HEK293 (cell line): Measurements from ENCODE around the gene GAS1.

Experiments used
- ATF2 ChIP-seq: fragments of 450-650 bp; formaldehyde crosslinking; IDR thresholded peaks from 2 replicates; pipeline ENCODE4 v1.5.1; 2016; ENCODE audit warnings: missing biosample characterization, missing genetic modification characterization, low read depth
- BCL11A ChIP-seq: fragments of 450-650 bp; formaldehyde crosslinking; IDR thresholded peaks from 2 replicates; pipeline ENCODE4 v1.5.1; 2016; ENCODE audit warnings: low read depth, missing biosample characterization, missing genetic modification characterization
- INSM2 ChIP-seq: fragments of 450-650 bp; formaldehyde crosslinking; IDR thresholded peaks from 2 replicates; pipeline ENCODE4 v1.5.1; 2016; ENCODE audit warnings: missing biosample characterization, missing genetic modification characterization
- KLF7 ChIP-seq: fragments of 450-650 bp; formaldehyde crosslinking; IDR thresholded peaks from 2 replicates; pipeline ENCODE4 v1.5.1; 2016; ENCODE audit warnings: missing biosample characterization, missing genetic modification characterization, borderline replicate concordance
- OVOL3 ChIP-seq: fragments of 450-650 bp; formaldehyde crosslinking; IDR thresholded peaks from 2 replicates; pipeline ENCODE4 v1.5.1; 2016; ENCODE audit warnings: missing biosample characterization, missing genetic modification characterization
- SALL2 ChIP-seq: fragments of 450-650 bp; formaldehyde crosslinking; IDR thresholded peaks from 2 replicates; pipeline ENCODE4 v1.5.0; 2017; ENCODE audit warnings: missing biosample characterization, mild to moderate bottlenecking, missing genetic modification characterization, borderline replicate concordance
- TCF7L2 ChIP-seq: IDR thresholded peaks from 2 replicates; pipeline ENCODE4 v1.6.1; 2011; ENCODE audit warnings: low read depth, mild to moderate bottlenecking, inconsistent platforms, low read length, moderate library complexity, borderline replicate concordance
- TRIM28 ChIP-seq: IDR thresholded peaks from 2 replicates; pipeline ENCODE4 v1.6.1; 2011; ENCODE audit warnings: low read length, control low read depth, borderline replicate concordance
- ZBTB11 ChIP-seq: fragments of 450-650 bp; formaldehyde crosslinking; conservative IDR thresholded peaks from 2 replicates; pipeline ENCODE4 v1.5.1; 2016; ENCODE audit warnings: low read depth, missing biosample characterization, missing genetic modification characterization
- ZFP37 ChIP-seq: fragments of 450-650 bp; formaldehyde crosslinking; IDR thresholded peaks from 2 replicates; pipeline ENCODE4 v1.5.1; 2016; ENCODE audit warnings: missing biosample characterization, missing genetic modification characterization
- ZFP41 ChIP-seq: fragments of 450-650 bp; formaldehyde crosslinking; IDR thresholded peaks from 2 replicates; pipeline ENCODE4 v1.5.1; 2016; ENCODE audit warnings: missing biosample characterization, missing genetic modification characterization, borderline replicate concordance
- ZNF114 ChIP-seq: fragments of 450-650 bp; formaldehyde crosslinking; IDR thresholded peaks from 2 replicates; pipeline ENCODE4 v1.5.0; 2017; ENCODE audit warnings: missing biosample characterization, missing genetic modification characterization
- ZNF169 ChIP-seq: fragments of 450-650 bp; formaldehyde crosslinking; IDR thresholded peaks from 2 replicates; pipeline ENCODE4 v1.5.1; 2016; ENCODE audit warnings: missing biosample characterization, missing genetic modification characterization
- ZNF174 ChIP-seq: fragments of 450-650 bp; formaldehyde crosslinking; IDR thresholded peaks from 2 replicates; pipeline ENCODE4 v1.5.0; 2017; ENCODE audit warnings: missing biosample characterization, mild to moderate bottlenecking, missing genetic modification characterization
- ZNF214 ChIP-seq: fragments of 450-650 bp; formaldehyde crosslinking; IDR thresholded peaks from 2 replicates; pipeline ENCODE4 v1.5.1; 2017; ENCODE audit warnings: missing biosample characterization, mild to moderate bottlenecking, missing genetic modification characterization, borderline replicate concordance
- ZNF266 ChIP-seq: fragments of 450-650 bp; formaldehyde crosslinking; IDR thresholded peaks from 2 replicates; pipeline ENCODE4 v1.5.1; 2016; ENCODE audit warnings: missing biosample characterization, missing genetic modification characterization, low read depth
- ZNF292 ChIP-seq: fragments of 450-650 bp; formaldehyde crosslinking; IDR thresholded peaks from 2 replicates; pipeline ENCODE4 v1.5.1; 2016; ENCODE audit warnings: low read depth, missing biosample characterization, missing genetic modification characterization, borderline replicate concordance
- ZNF341 ChIP-seq: fragments of 450-650 bp; formaldehyde crosslinking; IDR thresholded peaks from 2 replicates; pipeline ENCODE4; 2016; ENCODE audit warnings: low read depth, missing biosample characterization, missing genetic modification characterization
- ZNF354C ChIP-seq: fragments of 450-650 bp; formaldehyde crosslinking; IDR thresholded peaks from 2 replicates; pipeline ENCODE4 v1.5.1; 2016; ENCODE audit warnings: missing biosample characterization, missing genetic modification characterization, low read depth, borderline replicate concordance
- ZNF37A ChIP-seq: fragments of 450-650 bp; IDR thresholded peaks from 2 replicates; pipeline ENCODE4 v1.5.1; 2018; ENCODE audit warnings: missing biosample characterization, missing genetic modification characterization
- ZNF433 ChIP-seq: fragments of 450-650 bp; formaldehyde crosslinking; IDR thresholded peaks from 2 replicates; pipeline ENCODE4 v1.5.1; 2016; ENCODE audit warnings: missing biosample characterization, missing genetic modification characterization, low read depth
- ZNF514 ChIP-seq: fragments of 450-650 bp; formaldehyde crosslinking; IDR thresholded peaks from 2 replicates; pipeline ENCODE4 v1.5.1; 2016; ENCODE audit warnings: missing biosample characterization, missing genetic modification characterization
- ZNF521 ChIP-seq: fragments of 450-650 bp; formaldehyde crosslinking; IDR thresholded peaks from 2 replicates; pipeline ENCODE4 v1.5.1; 2017; ENCODE audit warnings: missing biosample characterization, mild to moderate bottlenecking, missing genetic modification characterization
- ZNF530 ChIP-seq: fragments of 450-650 bp; formaldehyde crosslinking; IDR thresholded peaks from 2 replicates; pipeline ENCODE4 v1.5.1; 2016; ENCODE audit warnings: low read depth, missing biosample characterization, missing genetic modification characterization
- ZNF600 ChIP-seq: fragments of 450-650 bp; formaldehyde crosslinking; IDR thresholded peaks from 2 replicates; pipeline ENCODE4 v1.5.1; 2016; ENCODE audit warnings: missing biosample characterization, missing genetic modification characterization
- ZNF692 ChIP-seq: fragments of 450-650 bp; formaldehyde crosslinking; IDR thresholded peaks from 2 replicates; pipeline ENCODE4 v1.5.1; 2016; ENCODE audit warnings: missing biosample characterization, missing genetic modification characterization
- ZNF830 ChIP-seq: fragments of 450-650 bp; IDR thresholded peaks from 2 replicates; pipeline ENCODE4 v1.5.0; 2018; ENCODE audit warnings: missing biosample characterization, missing genetic modification characterization, low read depth, mild to moderate bottlenecking, moderate library complexity
- ZSCAN16 ChIP-seq: fragments of 450-650 bp; formaldehyde crosslinking; IDR thresholded peaks from 2 replicates; pipeline ENCODE4 v1.5.1; 2016; ENCODE audit warnings: missing biosample characterization, missing genetic modification characterization
- ZSCAN18 ChIP-seq: fragments of 450-650 bp; formaldehyde crosslinking; IDR thresholded peaks from 2 replicates; pipeline ENCODE4 v1.5.1; 2016; ENCODE audit warnings: missing biosample characterization, missing genetic modification characterization

The GAS1 gene

GRCh38 chr9:86947146-86948073 is at the start of gene GAS1 (continued):
- no peak for TF ChIP-seq ZNF169 (tag by site-specific recombination)
- no peak for TF ChIP-seq ZNF266
- TF ChIP-seq ZNF114 (tag by site-specific recombination) = no peak
- no peak for TF ChIP-seq ZFP41 (tag by site-specific recombination)
- 0 out of 2 replicates have a peak, but pooled peaks have one; percentile 21 for TF ChIP-seq OVOL3 (tag by site-specific recombination)
- TF ChIP-seq ZSCAN16 = no peak; the same call in none of the 2 replicates
- no peak for TF ChIP-seq ZNF521 (tag by site-specific recombination)
- TF ChIP-seq KLF7 = no peak
- no peak for TF ChIP-seq ZNF514
- TF ChIP-seq ZNF600 (tag by site-specific recombination) = 0 out of 2 replicates have a peak, but pooled peaks have one; percentile 31
- peak; percentile 16; the same call in 1 of the 2 replicates for TF ChIP-seq ZNF692 (tag by site-specific recombination)
- no peak for TF ChIP-seq TRIM28
- TF ChIP-seq BCL11A = no peak; the same call in 1 of the 2 replicates
- TF ChIP-seq ZSCAN18 (tag by site-specific recombination) = no peak
- no peak for TF ChIP-seq TCF7L2
- TF ChIP-seq ZNF433 (tag by site-specific recombination) = no peak
- no peak for TF ChIP-seq ZNF354C
- TF ChIP-seq INSM2 = peak; percentile 46; the same call in 1 of the 2 replicates
- no peak for TF ChIP-seq SALL2 (tag by site-specific recombination)
- 0 out of 2 replicates have a peak, but pooled peaks have one; percentile 43 for TF ChIP-seq ZFP37 (tag by site-specific recombination)
- TF ChIP-seq ATF2 (tag by site-specific recombination) = no peak
- TF ChIP-seq ZNF530 (tag by site-specific recombination) = no peak
- no peak for TF ChIP-seq ZNF292 (tag by site-specific recombination)
- no peak for TF ChIP-seq ZNF37A (tag by site-specific recombination)
- TF ChIP-seq ZNF214 (tag by site-specific recombination) = no peak
- TF ChIP-seq ZBTB11 (tag by site-specific recombination) = 0 out of 2 replicates have a peak, but pooled peaks have one; percentile 17
- no peak for TF ChIP-seq ZNF830 (tag by site-specific recombination)
- TF ChIP-seq ZNF341 (tag by site-specific recombination) = no peak; the same call in 1 of the 2 replicates
- no peak for TF ChIP-seq ZNF174 (tag by site-specific recombination)
